Stimulated activated CD4-positive, alpha-beta T cell treated with anti-CD3 and anti-CD28 coated beads, Interleukin-15, amount 100 ng/mL, for 1 hour (primary cell): Measurements from ENCODE around the gene GNG12.
"Not testable (repeated sequence)": the region's sequence is repeated elsewhere in the genome, so short reads cannot be mapped to it uniquely, and the experiment has no call there.

Source experiments
- DNase-seq, 2 donors: peaks; one replicate each; pipeline ENCODE4 v3.0.0-alpha.2; 2020; ENCODE audit warnings: low read depth in 1 of 2, low spot score in 1 of 2

Gene GNG12

DNA sequence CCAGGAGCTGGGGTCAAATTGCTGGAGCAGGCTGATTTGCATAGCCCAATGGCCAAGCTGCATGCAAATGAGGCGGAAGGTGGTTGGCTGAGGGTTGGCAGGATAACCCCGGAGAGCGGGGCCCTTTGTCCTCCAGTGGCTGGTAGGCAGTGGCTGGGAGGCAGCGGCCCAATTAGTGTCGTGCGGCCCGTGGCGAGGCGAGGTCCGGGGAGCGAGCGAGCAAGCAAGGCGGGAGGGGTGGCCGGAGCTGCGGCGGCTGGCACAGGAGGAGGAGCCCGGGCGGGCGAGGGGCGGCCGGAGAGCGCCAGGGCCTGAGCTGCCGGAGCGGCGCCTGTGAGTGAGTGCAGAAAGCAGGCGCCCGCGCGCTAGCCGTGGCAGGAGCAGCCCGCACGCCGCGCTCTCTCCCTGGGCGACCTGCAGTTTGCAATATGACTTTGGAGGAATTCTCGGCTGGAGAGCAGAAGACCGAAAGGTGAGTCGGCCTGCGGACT lies 148.2 kb downstream of the GNG12 start, which contains the start of gene GADD45A:
Gene GADD45A, plus strand, starts transcription at position 135 of the 491 bp plus-strand sequence. Its CDS starts 294 bp downstream, at position 429.
- DNase-seq = peak; percentile 75 to 82

DNA sequence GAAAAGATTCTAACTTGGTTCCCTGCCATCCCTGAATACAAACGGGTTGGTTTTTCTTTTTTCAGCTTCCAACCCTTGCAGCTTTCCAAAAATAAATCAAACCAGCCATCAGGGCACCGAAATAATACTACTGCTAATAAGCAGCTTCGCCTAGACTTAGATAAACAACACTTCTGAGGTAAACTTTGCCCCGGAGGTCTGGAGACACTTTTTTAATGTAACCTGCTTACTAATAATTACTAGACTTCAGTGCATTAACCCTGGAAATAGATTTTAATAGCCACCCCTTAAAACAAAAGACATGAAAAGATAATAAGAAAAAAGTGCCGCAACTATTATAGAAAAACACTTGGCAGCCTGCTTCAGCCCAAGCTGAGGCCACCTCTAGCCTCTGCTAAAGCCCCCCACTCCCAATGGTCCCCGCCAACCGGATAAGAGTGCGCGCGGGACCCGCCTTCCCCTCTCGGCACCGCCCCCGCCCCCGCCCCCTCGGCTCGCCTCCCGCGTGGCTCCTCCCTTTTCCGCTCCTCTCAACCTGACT lies 148.7 kb downstream of the GNG12 start:
- no peak for DNase-seq

DNA sequence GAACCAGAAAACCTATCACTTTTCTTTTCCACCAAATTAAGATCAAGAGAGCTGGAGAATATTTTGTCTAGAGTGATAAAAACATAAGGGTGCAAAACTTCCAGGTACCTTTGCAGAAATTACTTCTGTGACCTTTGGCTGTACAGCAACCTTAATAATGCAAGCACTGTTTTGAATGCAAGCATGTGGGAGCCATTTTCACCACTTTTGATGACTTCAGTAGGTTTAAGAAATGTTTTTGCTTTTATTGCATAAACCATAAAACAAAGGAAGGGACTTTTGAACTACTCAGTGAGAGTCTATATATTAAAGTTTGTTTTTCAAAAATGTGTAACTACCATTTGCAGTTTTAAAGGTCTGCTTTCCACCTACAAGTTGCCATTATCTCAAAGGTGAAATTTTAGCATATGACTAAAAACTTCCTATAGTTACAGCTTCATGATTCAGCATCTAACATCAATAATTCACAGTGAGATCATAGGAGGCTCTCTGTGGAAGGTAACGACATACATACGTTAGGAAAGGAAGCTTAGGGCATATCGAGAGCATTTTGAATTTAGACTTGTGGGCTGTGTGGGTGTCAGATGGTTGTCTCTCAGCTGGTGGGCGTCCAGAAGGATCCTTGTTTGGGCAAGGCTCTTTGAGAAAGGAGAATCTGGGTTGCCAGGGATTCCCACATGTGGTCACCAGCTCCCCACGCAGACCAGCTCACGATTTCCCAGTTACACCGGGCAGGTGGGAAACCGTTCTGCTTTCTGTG lies 149.3 kb downstream of the GNG12 start:
- no peak for DNase-seq

DNA sequence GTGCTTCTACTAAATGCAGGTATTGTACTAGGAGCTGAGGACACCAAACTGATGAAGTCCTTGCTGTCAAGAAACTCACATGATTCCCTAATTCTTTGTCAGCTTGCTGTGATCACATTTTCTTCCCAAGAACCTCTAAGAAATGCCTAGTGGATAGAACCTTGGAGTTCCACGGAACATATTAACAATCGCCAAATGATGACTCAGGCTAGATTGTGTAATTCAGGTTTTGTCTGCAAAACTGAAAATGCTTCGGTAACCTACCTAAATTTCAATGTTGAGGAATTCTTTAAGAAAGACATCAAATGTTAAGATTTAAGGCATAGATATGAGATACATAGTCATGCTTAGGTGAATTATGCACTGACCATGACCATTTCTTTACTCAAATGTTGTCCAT lies 150.0 kb downstream of the GNG12 start:
- no peak for DNase-seq

DNA sequence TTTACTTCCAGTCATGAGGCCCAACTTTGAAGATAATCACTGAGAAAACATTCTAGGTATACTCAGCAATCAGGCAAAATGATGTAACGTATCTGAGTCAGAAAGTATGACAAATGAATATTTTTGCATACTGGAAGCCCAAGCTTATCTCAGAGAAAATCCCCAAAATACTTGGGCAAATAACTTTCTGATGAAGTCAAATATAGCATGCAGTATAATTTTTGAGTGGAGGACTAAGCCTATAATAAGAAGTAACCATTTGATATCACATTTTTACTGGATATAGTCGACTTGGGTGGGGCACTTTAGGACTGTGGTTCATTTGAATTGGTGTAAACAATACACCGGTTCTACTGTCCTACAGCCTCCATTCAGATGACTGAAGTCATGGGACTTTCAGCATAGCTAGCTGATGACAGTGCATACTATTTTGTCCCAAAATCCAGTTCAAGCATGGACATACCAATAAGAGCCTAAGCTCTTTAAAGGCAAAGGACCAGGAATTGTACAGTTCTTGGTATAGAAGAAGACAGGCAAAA lies 150.5 kb downstream of the GNG12 start:
- no peak for DNase-seq

DNA sequence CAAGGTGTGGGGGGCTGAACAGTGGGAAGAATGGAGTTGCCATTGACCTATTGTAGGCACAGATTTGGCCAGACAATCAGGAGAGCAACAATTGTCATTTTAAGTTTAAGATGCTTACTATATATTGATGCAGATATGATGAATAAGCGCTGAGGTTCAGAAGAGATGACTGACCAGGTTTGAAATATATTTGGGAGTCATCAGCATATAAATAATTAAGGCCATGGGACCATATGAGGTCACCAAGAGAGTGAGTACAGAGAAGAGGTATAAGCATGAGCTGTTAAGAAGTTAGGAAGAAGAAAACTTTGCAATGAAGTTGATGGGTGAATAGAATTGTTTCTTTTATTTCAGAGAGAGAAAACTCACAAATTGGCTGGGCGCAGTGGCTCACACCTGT lies 152.8 kb downstream of the GNG12 start:
- DNase-seq = no peak

DNA sequence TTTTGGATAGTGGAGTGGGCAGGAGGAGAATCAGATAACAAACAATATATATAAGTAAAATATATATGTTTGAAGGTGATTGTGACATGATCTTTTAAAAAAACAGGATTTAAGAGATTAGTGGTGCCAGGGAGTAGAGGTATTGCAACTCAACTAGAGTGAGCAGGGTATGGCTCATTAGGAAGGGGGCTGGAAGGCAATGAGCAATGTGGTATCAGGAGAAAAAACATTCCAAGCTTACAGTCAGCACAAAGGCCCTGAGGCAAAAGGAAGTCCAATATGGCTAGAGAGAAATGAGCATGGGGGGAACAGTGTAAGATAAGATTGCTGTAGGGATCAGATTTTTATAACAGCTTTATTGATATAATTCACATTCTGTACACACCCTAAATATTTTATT lies 153.6 kb downstream of the GNG12 start:
- no peak for DNase-seq

DNA sequence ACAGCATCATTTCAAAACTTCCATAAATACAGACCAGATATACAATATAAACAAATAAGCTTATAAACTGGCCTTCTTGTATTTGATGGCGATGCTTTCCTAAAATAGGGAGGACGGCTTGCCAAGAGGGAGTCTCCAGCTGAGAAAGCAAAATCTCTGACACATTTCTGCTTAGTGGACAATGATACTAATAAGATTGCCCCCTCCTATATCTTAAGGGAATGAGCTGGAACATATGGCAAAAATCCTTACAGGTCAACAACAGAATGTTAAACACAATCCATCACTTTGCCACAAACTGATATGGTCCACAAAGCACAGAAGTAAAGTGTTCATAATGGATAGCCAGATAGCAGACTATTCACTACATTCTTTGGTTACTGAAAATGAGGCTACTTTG lies 155.3 kb downstream of the GNG12 start:
- DNase-seq = no peak

DNA sequence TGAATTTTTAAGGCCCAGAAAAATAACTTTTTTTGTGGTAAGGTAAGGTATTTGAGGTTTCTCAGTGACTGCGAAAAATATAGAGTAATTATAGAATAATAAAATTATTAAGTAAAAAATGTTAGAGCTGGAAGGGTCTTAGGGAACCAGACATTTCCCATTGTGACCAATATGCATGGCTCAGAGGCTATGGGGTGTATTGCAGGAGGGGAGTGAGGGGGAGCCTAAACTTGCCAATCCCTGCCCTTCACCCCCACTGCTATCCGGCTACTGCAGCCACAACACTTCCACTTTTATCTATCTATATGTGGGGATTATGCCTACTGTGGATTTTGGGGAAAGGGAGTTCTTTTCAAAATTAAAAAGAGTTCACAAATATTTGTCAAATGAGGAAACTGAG lies 155.9 kb downstream of the GNG12 start:
- no peak for DNase-seq

DNA sequence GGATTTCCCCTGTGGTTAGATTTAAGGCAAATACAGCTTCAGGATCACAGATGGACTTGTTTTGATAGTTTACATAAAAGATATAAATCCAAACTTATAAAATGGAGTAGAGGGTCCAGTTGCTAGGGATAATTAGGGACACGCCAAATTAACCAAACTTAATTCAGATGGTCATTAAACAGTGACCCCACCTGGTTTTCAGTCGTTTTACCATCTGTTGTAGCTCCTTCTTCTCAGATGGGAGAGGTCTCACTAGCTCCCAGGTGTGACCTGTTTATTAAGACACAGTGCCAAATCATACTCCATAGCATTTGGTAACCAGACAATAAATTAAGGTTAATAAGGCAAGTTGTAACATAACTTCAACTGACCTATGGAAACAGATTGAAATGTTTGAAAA lies 156.3 kb downstream of the GNG12 start:
- DNase-seq = no peak

DNA sequence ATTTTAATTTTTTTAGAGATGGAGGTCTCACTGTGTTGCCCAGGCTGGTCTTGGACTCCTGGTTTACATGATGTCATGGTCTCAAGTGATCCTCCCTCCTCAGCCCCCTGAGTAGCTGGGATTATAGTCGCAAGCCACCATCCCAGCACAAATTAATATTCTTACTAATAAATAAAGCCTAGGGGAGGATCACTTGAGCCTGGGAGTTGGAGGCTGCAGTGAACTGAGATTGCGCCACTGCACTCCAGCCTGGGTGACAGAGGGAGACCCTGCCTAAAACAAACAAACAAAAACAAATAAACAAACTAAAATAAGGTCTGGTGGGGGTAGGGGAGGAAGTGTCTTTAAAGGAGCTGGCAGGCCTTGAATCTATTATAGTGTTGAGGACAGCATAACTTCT lies 157.0 kb downstream of the GNG12 start:
- no peak for DNase-seq

DNA sequence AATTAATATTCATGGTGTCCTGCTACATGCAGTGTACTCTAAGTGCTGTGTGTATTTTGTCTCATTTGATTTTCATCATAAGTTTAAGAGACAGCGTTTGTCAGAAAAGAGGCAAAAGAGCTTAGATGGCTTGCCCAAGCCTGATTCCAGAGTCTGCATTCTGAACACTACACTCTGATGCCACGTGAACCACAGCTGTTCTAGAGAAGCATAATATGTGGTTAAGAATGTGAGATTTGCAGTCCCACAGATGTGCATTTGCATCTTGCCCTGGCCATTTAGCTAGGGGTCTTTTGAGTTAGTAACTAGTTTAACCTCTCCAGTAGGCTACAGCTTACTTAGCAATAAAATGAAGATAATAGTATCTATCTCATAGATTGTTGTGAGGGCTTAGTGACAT lies 157.5 kb downstream of the GNG12 start:
- DNase-seq = no peak

DNA sequence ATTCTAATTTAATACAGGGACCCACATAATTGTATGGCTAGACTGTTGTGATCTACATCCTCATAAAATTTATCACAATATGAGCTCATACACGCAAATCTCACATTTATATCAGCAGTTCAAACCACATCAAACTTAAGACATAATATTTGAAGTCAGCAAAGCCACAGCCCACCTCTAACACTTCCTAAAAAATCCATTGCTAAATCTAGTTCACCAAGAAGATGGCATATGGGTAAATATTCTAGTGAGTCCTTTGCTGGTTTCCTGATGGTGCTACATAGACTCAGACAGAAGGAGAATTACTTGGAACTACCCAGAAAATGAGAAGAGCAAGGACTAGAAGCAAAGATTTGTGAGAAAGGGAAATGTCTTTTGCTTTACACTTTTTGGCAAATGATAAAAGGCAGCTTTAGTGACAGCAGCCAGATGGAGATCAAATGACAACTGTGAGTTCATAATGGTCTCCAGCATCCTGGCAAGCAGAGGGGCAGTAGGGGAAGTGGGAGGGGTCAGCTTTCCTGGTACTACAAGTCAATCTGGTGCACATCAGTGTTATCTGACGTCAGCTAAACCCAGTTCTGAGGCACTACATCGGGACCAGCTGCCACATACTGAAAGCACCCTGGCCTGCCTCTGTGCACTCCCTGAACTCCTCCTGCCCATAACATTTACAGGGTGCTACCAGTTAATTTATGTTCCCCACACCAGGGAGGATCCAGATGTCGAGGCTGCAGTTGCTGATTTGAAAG lies 158.8 kb downstream of the GNG12 start:
- DNase-seq = no peak

DNA sequence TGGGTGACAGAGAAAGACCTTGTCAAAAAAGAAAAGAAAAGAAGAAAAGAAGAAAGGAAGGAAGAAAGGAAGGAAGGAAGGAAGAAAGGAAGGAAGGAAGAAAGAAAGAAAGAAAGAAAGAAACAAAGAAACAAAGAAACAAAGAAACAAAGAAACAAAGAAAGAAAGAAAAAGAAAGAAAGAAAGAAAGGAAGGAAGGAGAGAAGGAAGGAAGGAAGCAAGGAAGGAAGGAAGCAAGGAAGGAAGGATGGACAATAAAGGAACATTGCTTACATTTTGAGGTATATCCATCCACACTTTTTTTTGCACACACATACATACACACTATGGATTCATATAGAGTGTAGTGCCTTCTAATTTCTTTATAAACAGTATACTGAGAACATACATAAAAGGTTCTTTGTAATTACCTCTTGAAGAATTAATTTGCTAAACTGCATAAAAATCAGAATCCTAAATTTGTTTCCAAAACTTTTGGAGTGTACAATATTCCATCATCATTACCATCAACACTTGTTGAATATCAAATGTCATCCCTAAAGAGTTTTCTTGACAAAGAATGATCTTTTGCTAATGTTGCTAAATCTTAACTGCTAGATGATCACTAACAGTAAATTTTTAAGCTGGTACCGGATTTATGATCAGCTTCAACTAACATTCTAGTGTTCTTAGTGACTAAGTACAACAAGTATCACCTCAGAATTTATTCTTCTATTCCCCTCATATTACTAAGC lies 159.6 kb downstream of the GNG12 start:
- no peak for DNase-seq

DNA sequence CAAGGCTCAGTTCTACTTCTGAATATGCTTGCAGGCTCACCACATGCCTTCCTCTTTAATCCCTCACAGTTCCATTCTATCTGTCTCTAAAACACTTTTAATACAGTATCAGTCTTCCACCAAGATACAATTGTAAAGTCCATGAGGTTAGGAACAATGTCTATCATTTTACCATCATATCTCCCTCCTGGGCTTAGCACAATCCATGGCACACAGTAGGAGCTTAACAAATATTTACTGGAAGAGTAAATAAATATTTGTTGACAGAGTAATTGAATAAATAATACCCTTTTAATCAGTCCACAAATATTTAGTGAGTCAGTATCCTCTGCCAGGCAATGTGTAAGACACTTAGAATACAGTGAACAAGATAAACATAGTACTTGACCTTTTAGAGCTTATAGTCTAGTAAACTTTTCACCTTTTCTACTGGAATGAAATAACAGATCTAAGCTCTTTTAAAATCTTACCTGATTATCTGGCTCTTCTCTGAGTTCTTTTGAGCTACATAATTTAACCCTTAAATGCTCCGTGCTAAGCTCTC lies 160.9 kb downstream of the GNG12 start:
- DNase-seq = no peak

DNA sequence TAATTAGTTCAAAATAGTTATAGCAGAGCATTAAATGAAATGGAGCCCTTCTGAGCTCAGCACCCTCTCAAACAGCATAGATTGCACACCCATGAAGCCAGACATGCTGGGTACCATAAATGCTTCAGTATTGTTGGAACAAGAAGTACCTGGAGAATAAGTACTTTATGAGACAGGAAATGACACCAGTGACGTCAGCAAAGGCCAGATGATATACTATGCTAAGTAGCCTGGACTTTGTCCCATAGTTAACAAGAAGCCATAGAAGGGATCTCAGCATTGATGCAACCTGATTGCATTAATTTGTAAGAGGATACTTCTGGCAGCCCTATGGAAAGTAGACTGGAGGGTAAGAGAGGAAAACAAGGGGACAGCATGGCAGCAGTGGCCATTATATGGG lies 164.6 kb downstream of the GNG12 start:
- no peak for DNase-seq

DNA sequence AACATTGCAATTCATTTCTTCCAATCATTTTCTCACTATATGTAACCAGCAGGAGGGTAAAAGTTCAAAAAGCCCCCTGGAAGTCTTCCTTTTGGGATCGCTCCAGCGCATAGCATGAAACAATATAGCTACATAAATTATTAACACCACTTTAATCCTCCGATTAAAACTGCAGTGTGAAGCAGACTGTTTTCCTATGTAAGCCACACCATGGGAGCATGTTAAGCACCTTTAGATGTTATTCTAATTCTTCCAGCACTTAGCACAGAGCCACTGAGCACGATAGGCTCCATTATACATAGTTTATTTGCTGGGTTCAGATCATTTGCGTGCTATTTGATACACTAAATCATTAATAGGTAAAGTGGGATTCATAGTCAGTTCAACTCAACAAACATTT lies 166.6 kb downstream of the GNG12 start:
- DNase-seq = no peak

DNA sequence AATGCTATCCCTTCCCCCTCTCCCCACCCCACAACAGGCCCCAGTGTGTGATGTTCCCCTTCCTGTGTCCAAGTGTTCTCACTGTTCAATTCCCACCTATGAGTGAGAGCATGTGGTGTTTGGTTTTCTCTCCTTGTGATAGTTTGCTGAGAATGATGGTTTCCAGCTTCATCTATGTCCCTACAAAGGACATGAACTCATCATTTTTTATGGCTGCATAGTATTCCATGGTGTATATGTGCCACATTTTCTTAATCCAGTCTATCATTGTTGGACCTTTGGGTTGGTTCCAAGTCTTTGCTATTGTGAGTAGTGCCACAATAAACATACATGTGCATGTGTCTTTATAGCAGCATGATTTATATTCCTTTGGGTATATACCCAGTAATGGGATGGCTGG lies 168.0 kb downstream of the GNG12 start:
- not testable (repeated sequence) for DNase-seq

DNA sequence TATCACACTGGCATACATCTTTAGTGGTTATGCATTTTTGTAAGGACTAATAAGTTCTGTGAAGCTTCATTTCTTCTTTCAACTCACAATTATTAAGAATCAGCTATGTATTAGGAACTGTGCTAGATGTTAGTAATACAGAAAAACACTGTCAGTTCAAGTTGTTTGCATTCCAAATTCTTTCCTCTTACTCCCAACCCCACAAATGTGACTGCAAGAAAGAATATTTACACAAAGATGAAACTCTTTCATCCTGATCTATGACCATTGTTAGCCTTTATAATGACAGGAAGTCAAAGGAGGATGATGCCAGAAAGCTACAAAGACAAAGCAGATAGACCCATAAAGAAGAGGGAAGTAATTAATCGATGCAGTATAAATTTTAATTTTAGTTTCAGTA lies 169.2 kb downstream of the GNG12 start:
- no peak for DNase-seq

DNA sequence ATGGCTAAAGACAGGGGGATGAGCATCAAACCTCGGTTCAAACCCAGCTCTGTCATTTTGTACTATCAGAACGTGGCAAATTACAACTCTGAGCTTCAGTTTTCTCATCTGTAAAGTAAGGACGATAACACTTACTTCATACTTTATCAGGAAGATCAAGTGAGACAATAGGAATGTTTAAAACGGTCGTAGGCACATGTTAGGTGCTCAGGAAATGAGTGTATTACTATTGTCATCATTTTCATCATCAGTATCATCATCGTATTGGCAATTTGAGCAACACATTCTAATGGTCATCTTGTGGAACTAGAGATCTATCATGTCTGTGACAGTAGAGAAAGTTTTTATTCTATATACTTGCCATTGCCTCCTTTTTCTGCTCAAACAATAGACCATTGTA lies 170.4 kb downstream of the GNG12 start:
- DNase-seq = no peak

DNA sequence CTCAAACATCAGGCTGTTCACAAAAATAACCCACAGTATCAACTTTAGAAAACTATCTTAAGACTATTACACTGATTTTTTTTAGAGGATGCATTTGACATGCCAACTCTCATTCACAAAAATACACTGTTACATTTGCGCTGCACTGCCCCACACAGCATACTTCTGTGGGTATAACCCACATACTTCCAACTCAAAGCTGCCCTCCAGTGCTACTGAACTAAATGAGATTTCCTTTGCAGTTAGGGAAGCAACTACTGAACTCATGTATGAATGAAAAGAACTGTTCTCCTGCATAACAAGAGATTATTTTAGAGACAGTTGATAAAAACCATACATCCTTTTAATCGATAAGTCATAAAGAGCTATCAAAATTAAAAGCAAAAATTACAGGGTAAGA lies 174.0 kb downstream of the GNG12 start:
- DNase-seq = no peak
